HL-60/S4 treated with retinoic acid at 250 ng/mL for 4 days and 3 days (cell line): Measurements from ENCODE around the gene FAM89B.
"Not testable (repeated sequence)": the region's sequence is repeated elsewhere in the genome, so short reads cannot be mapped to it uniquely, and the experiment has no call there.

ENCODE experiments used
- in situ Hi-C: fragments of 300-500 bp; cut with MboI; formaldehyde crosslinking; loops from 2 replicates; pipeline ENCODE4 v1.7.0; 2022; ENCODE audit warnings: low sequenced_read_pairs

The FAM89B gene

GRCh38 chr11:65572356-65573051, at the start of gene FAM89B:
FAM89B (plus strand) TSS chr11:65572538; CDS start chr11:65572670, 132 bp downstream.
- in situ Hi-C loops = no loop called here

- in situ Hi-C loops = not testable (repeated sequence)
These were observed 49.4 kb upstream of the FAM89B start for GRCh38 chr11:65522718-65523630.

GRCh38 chr11:65523631-65523968, 48.7 kb upstream of the FAM89B start:
- in situ Hi-C loops = not testable (repeated sequence)

GRCh38 chr11:65524014-65524740, 48.2 kb upstream of the FAM89B start:
- in situ Hi-C loops = no loop called here

GRCh38 chr11:65524741-65525545, 47.4 kb upstream of the FAM89B start, which contains the start of gene SCYL1:
SCYL1 (plus strand) TSS chr11:65525083; CDS start chr11:65525154, 71 bp downstream.
- in situ Hi-C loops = no loop called here

- in situ Hi-C loops = no loop called here
These were observed 46.5 kb upstream of the FAM89B start for GRCh38 chr11:65525546-65526480.

- in situ Hi-C loops = no loop called here
These were observed 45.6 kb upstream of the FAM89B start for GRCh38 chr11:65526744-65527143.

GRCh38 chr11:65528819-65529350, 43.5 kb upstream of the FAM89B start:
- in situ Hi-C loops = no loop called here

GRCh38 chr11:65529475-65530156, 42.7 kb upstream of the FAM89B start:
- in situ Hi-C loops = no loop called here

GRCh38 chr11:65530157-65530496, 42.2 kb upstream of the FAM89B start:
- in situ Hi-C loops = no loop called here

GRCh38 chr11:65532388-65533064, 39.8 kb upstream of the FAM89B start:
- in situ Hi-C loops = no loop called here

- in situ Hi-C loops = no loop called here
These were observed 37.2 kb upstream of the FAM89B start for GRCh38 chr11:65535102-65535501.

- in situ Hi-C loops = no loop called here
These were observed 35.7 kb upstream of the FAM89B start for GRCh38 chr11:65536412-65537295.

- in situ Hi-C loops = no loop called here
These were observed 35.1 kb upstream of the FAM89B start for GRCh38 chr11:65537296-65537597.

GRCh38 chr11:65537620-65538231, 34.6 kb upstream of the FAM89B start:
- in situ Hi-C loops = no loop called here

GRCh38 chr11:65538232-65538914, 34.0 kb upstream of the FAM89B start:
- in situ Hi-C loops = no loop called here
